Measurements from ENCODE around the gene EIF4G3. TPM values are rescaled to one million over a fixed set of nuclear protein-coding genes. Genes with fewer than 3 reads are reported as not detected.

The EIF4G3 gene
- total and polyA plus RNA-seq, 2 donors (not counting 3 experiments of a cell fraction or from before 2014, with no cell fraction given): 40.7 to 78.5 TPM

- peaks cover 27% of the 10 kb centered on the region for H3K79me2 ChIP-seq (ENCODE audit: control insufficient read depth, insufficient read depth, low read length)
- H3K27me3 ChIP-seq (ENCODE audit: control insufficient read depth in 2 of 2, insufficient read depth in 2 of 2, low read length in 2 of 2): no peaks in the 10 kb centered on the region
- H3K4me2 ChIP-seq (ENCODE audit: insufficient read depth, low read length): no peak overlapping the region
- no peaks in the 10 kb centered on the region for H4K20me1 ChIP-seq (replicated peaks; ENCODE audit: control insufficient read depth, extremely low read depth, insufficient read depth, low read length)
- ChIA-PET POLR2A (no interaction called here), CTCF (interaction anchor here (1.6 kb wide), 1 partner anchor 193 kb away, joined by 3 read pairs; no protein-coding TSS in a partner anchor)
- FAIRE-seq: no peak
- dilution Hi-C loops (cut with MboI; ENCODE audit: extremely low pct_ligation_motif_present, low sequenced_read_pairs) (no loop called here), intact Hi-C loops (cut with micrococcal nuclease) (no loop called here)
- no TSS peak for BruUV-seq (replicated peaks)
- no peak overlapping the region for H3K9ac ChIP-seq (replicated peaks; ENCODE audit: extremely low read depth, insufficient read depth, low read length)
- no peak for DNase-seq (ENCODE audit: low read depth, low spot score)
- no peak overlapping the region for H3K4me3 ChIP-seq (replicated peaks in 1 of 3; ENCODE audit: insufficient read depth in 1 of 3, low read depth in 1 of 3, low read length in 3 of 3)
- no peak overlapping the region for H3K27ac ChIP-seq (ENCODE audit: insufficient read depth, low read depth, low read length)
- H2AFZ ChIP-seq (ENCODE audit: low read depth, low read length): no peak overlapping the region
- H3K36me3 ChIP-seq (ENCODE audit: control insufficient read depth in 2 of 2, extremely low read depth in 1 of 2, insufficient read depth in 2 of 2, low read length in 2 of 2): peaks cover 2 to 3% of the 10 kb centered on the region in 2 experiments
- no peaks in the 10 kb centered on the region for H3K4me1 ChIP-seq (ENCODE audit: control insufficient read depth, extremely low read depth, insufficient read depth, low read length)
- H3K9me3 ChIP-seq (replicated peaks; ENCODE audit: control insufficient read depth, insufficient read depth, low read length): no peaks in the 10 kb centered on the region
- H3K9me1 ChIP-seq (replicated peaks; ENCODE audit: control insufficient read depth, extremely low read depth, insufficient read depth, low read length): peaks cover 3% of the 10 kb centered on the region
- no peak for TF ChIP-seq MAX (IDR thresholded peaks at IDR 0.05; ENCODE audit: insufficient read depth, insufficient read length)
- TF ChIP-seq JUN (IDR thresholded peaks at IDR 0.05; ENCODE audit: borderline replicate concordance, insufficient read depth, insufficient read length, low read depth): no peak
- TF ChIP-seq POLR2A (IDR thresholded peaks at IDR 0.05; ENCODE audit: low read depth, low read length): no peak
- no peak for TF ChIP-seq GATA2 (IDR thresholded peaks at IDR 0.05; ENCODE audit: insufficient read depth, insufficient read length, low read depth, low read length)
- no peak for TF ChIP-seq CTCF (IDR thresholded peaks at IDR 0.05; ENCODE audit: extremely low read depth in 1 of 2, insufficient read depth in 1 of 2, low read depth in 1 of 2, low read length in 2 of 2)
- TF ChIP-seq MYC (IDR thresholded peaks at IDR 0.05; ENCODE audit: low read depth, low read length): no peak
- no peak for TF ChIP-seq FOS (IDR thresholded peaks at IDR 0.05; ENCODE audit: borderline replicate concordance, insufficient read depth, low read length)
- TF ChIP-seq POLR2AphosphoS5 (IDR thresholded peaks at IDR 0.05; ENCODE audit: insufficient read depth, low read depth, low read length): no peak
- no peak for TF ChIP-seq EZH2 (IDR thresholded peaks at IDR 0.05; ENCODE audit: borderline replicate concordance, low read depth, low read length, severe bottlenecking)
Observed at GRCh38 chr1:21003281-21004045, 173.2 kb downstream of the EIF4G3 start.

All from endothelial cell of umbilical vein (primary cell).